T-cell (primary cell): ENCODE results near the gene RPSA. TPM values are rescaled to one million over a fixed set of nuclear protein-coding genes. Genes with fewer than 3 reads are reported as not detected.
"Not testable (repeated sequence)": the region's sequence is repeated elsewhere in the genome, so short reads cannot be mapped to it uniquely, and the experiment has no call there.

ENCODE experiments used
- ATAC-seq, 4 experiments: fragments of 200-7000 bp in 3 of 4; fragments of 150-1000 bp in 1 of 4; cut with Tn5 transposase; replicated peaks in 1 of 4; 1 replicate in 3 of 4; 2 replicates in 1 of 4; pipeline ENCODE4 v1.10.0; 2021; ENCODE audit warnings: moderate library complexity in 3 of 4, mild to moderate bottlenecking in 2 of 4, moderate number of reproducible peaks in 1 of 4
- CTCF ChIA-PET, 2 donors: fragments of 300-600 bp; sonication (Branson Sonifier 250); formaldehyde crosslinking; loops; one replicate each; lab custom pipeline; 2022; ENCODE audit warnings: antibody characterized with exemption in 2 of 2; lab: Charles Lee
- POLR2A ChIA-PET, 2 donors: fragments of 300-600 bp; sonication (Branson Sonifier 250); formaldehyde crosslinking; loops; one replicate each; lab custom pipeline; 2022; ENCODE audit warnings: antibody characterized with exemption in 2 of 2; lab: Charles Lee
- DNase-seq, 35 experiments: peaks; one replicate each; pipeline versions ENCODE4 v3.0.0 to v3.0.0-alpha.2; 2013 to 2023
- H3K27ac ChIP-seq: one replicate; pipeline ENCODE4 v1.5.1; 2013; ENCODE audit warnings: low read length
- H3K27me3 ChIP-seq, 2 experiments: replicated peaks in 1 of 2; 1 replicate in 1 of 2; 2 replicates in 1 of 2; pipeline versions ENCODE4 v1.6.1 to v1.7.0; 2013; ENCODE audit warnings: low read length in 1 of 2, mixed read lengths in 1 of 2; ENCODE audit not compliant: control insufficient read depth in 2 of 2, insufficient read depth in 2 of 2; ENCODE audit errors: extremely low read depth in 1 of 2
- H3K36me3 ChIP-seq, 2 donors: 1 replicate in 1 of 2; 2 replicates in 1 of 2; pipeline versions ENCODE4 v1.6.1 to v1.7.0; 2013; ENCODE audit warnings: low read length in 1 of 2; ENCODE audit not compliant: control insufficient read depth in 2 of 2, insufficient read depth in 1 of 2; ENCODE audit errors: extremely low read depth in 1 of 2
- H3K4me1 ChIP-seq, 2 experiments: 1 replicate in 1 of 2; 2 replicates in 1 of 2; pipeline versions ENCODE4 v1.6.1 to v1.7.0; 2013; ENCODE audit warnings: low read length in 2 of 2, mixed read lengths in 1 of 2; ENCODE audit not compliant: insufficient read depth in 2 of 2, control insufficient read depth in 1 of 2; ENCODE audit errors: extremely low read depth in 1 of 2
- H3K4me3 ChIP-seq, 2 donors: 1 replicate in 1 of 2; 2 replicates in 1 of 2; pipeline versions ENCODE4 v1.5.1 to v1.7.0; 2013; ENCODE audit warnings: mild to moderate bottlenecking in 2 of 2, low read length in 1 of 2, moderate library complexity in 1 of 2; ENCODE audit not compliant: control insufficient read depth in 1 of 2; ENCODE audit errors: extremely low read depth in 1 of 2
- H3K9me3 ChIP-seq: 2 replicates; pipeline ENCODE4 v1.7.0; 2013
- H3K27ac Mint-ChIP-seq, 2 donors: one replicate each; pipeline ENCODE4 v1.8.0; 2020 to 2021; ENCODE audit warnings: mild to moderate bottlenecking in 2 of 2, mixed read lengths in 2 of 2
- H3K27me3 Mint-ChIP-seq, 2 donors: one replicate each; pipeline ENCODE4 v1.8.0; 2021 to 2022; ENCODE audit warnings: mixed read lengths in 2 of 2
- H3K36me3 Mint-ChIP-seq: one replicate; pipeline ENCODE4 v1.8.0; 2021; ENCODE audit warnings: mixed read lengths
- H3K4me1 Mint-ChIP-seq, 3 donors: one replicate each; pipeline ENCODE4 v1.8.0; 2020 to 2022; ENCODE audit warnings: mixed read lengths in 3 of 3, mild to moderate bottlenecking in 1 of 3
- H3K4me3 Mint-ChIP-seq, 3 donors: one replicate each; pipeline ENCODE4 v1.8.0; 2020 to 2022; ENCODE audit warnings: mild to moderate bottlenecking in 3 of 3, mixed read lengths in 3 of 3, moderate library complexity in 3 of 3
- H3K9me3 Mint-ChIP-seq, 3 donors: one replicate each; pipeline ENCODE4 v1.8.0; 2020 to 2022; ENCODE audit warnings: mixed read lengths in 3 of 3
- WGBS: methylation state at CpG from one replicate; pipeline ENCODE4 v1.1.5; 2013; ENCODE audit warnings: missing lambda C conversion rate; ENCODE audit not compliant: insufficient coverage; 5-methylcytosine and 5-hydroxymethylcytosine counted together
- total RNA-seq, 35 experiments: library from RNA in 6 of 35; stranded (reverse) in 6 of 35; fragments of 120-200 nt in 1 of 35; gene quantifications; one replicate each; pipeline versions ENCODE4 v1.2.1 to v1.2.4 and lab custom pipeline; 2013 to 2026

RPSA gene
- total RNA-seq, 5 donors from 2014 or later (not counting 1 experiment from before 2014, with no cell fraction given): 1,722 to 2,107 (median 1,965) TPM

DNA sequence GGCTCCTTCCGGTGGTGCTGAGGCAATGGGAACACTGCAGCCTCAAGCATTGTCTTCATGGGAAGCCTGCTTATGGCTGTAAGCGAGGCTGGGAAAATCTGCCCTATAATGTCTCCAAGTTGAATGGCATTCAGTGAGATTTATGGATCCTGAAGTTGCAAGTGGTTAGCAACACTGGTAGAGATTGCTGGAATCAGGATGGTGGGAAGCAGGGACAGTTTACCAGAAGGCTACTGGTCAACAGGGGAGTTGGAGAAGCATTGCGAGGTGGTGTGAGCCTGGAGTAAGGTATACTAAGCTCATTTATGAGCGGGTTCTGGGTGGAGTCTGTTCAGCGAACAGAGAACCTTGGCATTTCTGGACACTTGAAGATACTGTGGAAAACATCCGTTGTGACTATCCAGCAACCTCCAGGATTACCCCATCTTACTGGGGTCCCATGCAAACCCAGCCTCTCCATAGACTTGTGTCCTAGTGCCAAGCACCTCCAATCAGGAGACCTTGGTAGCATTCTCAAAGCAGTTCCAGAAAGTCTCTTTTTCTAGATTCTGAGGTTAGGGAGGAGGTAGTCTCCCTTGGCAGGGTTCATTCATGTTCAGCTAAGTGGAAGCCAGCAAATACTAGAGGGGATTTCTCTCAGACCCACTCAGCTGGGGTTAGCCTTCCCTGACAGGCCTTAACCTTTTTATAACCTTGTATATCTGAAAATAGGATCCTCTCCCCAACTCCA lies 7.3 kb downstream of the RPSA start:
- H3K36me3 Mint-ChIP-seq: peaks cover 43% of the 10 kb centered on the region
- POLR2A ChIA-PET: no interaction called here

DNA sequence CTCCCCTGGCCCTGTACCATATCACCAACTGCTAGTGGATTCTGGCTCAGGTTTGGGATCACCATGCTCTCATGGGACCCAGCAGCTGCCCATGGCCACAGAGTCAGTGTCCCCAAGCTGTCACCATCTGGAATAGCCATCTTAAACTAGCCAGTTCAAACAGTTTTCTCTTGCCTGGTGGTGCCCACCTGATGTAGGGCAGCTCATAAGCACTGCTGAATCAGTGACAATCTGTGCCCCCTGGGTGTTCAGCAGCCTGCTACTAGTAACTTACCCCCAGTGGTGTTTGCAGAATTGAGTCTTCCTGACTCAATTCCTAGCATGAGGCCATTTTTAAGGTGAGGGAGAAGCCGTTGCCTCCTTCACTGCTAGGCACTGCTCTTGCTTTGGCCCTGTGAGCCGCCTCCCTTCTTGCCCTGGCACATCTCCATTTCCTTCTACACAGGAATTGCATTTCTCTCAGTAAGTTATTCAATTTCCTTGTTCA lies 7.9 kb downstream of the RPSA start:
- ATAC-seq (peak in 3 of 4 experiments; percentile 7 to 22 (median 21)), DNase-seq (no peak)
- Mint-ChIP-seq H3K36me3 (peaks cover 40% of the 10 kb centered on the region), H3K9me3 (no peaks in the 10 kb centered on the region), H3K27ac (peak overlapping the region in 1 of 2 donors; percentile 26), H3K27me3 (no peaks in the 10 kb centered on the region), H3K4me1 (peaks cover 25 to 38% (median 29%) of the 10 kb centered on the region in 3 donors), H3K4me3 (peak overlapping the region in 1 of 3 donors; percentile 17)
- Histone ChIP-seq H3K9me3 (no peaks in the 10 kb centered on the region), H3K27ac (no peak overlapping the region), H3K36me3 (peaks cover 0 to 47% of the 10 kb centered on the region in 2 donors), H3K27me3 (no peaks in the 10 kb centered on the region), H3K4me1 (peaks cover 2 to 10% of the 10 kb centered on the region in 2 experiments), H3K4me3 (no peak overlapping the region)
- 100% methylated on average over 1 of the region's 2 CpGs for WGBS
- CTCF ChIA-PET: interaction anchor here in 1 of 2 donors (1.2 kb wide), 1 partner anchor 32 kb away, joined by 3 read pairs; no protein-coding TSS in a partner anchor
- POLR2A ChIA-PET: no interaction called here

More for the DNA sequence above, 7.3 kb downstream of the RPSA start:
- no peak overlapping the region for H3K4me3 Mint-ChIP-seq
- no peak overlapping the region for H3K4me3 ChIP-seq
- H3K27ac Mint-ChIP-seq: peak overlapping the region in 1 of 2 donors; percentile 31
- H3K27me3 Mint-ChIP-seq: no peaks in the 10 kb centered on the region
- H3K4me1 ChIP-seq: peaks cover 2 to 15% of the 10 kb centered on the region in 2 experiments
- no peaks in the 10 kb centered on the region for H3K27me3 ChIP-seq
- CTCF ChIA-PET: no interaction called here
- no peaks in the 10 kb centered on the region for H3K9me3 ChIP-seq
- H3K4me1 Mint-ChIP-seq: peaks cover 31 to 44% (median 34%) of the 10 kb centered on the region in 3 donors
- no peaks in the 10 kb centered on the region for H3K9me3 Mint-ChIP-seq
- H3K27ac ChIP-seq: no peak overlapping the region
- DNase-seq (no peak), ATAC-seq (peak in 2 of 4 experiments; percentile 14 to 17)
- WGBS: 100% methylated on average over 3 of the region's 6 CpGs
- peaks cover 0 to 53% of the 10 kb centered on the region in 2 donors for H3K36me3 ChIP-seq

DNA sequence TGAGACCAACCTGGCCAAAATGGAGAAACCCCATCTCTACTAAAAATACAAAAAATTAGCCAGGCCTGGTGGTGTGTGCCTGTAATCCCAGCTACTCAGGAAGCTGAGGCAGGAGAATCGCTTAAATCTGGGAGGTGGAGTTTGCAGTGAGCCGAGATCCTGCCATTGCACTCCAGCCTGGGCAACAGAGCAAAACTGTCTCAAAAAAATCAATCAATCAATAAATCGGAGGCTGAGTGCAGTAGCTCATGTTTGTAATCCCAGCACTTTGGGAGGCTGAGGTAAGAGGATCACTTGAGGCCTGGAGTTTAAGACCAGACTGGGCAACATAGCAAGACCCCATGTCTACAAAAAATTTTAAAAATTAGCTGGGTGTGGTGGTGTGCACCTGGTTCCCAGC lies 8.8 kb downstream of the RPSA start:
- H3K27me3 Mint-ChIP-seq, H3K27ac Mint-ChIP-seq, H3K4me1 ChIP-seq, H3K27me3 ChIP-seq, H3K27ac ChIP-seq, H3K4me3 ChIP-seq, ATAC-seq, H3K4me3 Mint-ChIP-seq, H3K9me3 Mint-ChIP-seq, H3K9me3 ChIP-seq, DNase-seq, POLR2A ChIA-PET: not testable (repeated sequence)
- Mint-ChIP-seq H3K4me1 (peaks cover 17 to 29% (median 21%) of the 10 kb centered on the region in 3 donors), H3K36me3 (peaks cover 35% of the 10 kb centered on the region)
- H3K36me3 ChIP-seq: peaks cover 0 to 40% of the 10 kb centered on the region in 2 donors
- CTCF ChIA-PET: interaction anchor here (0.7 to 1.6 kb wide), 4 partner anchors 9 to 302 kb away, joined by 3 to 4 read pairs (median 4); partner anchors contain the start of gene RPSA (in 1 of the 2)
- no CpG with 5 or more reads among the region's 3 CpGs for WGBS

DNA sequence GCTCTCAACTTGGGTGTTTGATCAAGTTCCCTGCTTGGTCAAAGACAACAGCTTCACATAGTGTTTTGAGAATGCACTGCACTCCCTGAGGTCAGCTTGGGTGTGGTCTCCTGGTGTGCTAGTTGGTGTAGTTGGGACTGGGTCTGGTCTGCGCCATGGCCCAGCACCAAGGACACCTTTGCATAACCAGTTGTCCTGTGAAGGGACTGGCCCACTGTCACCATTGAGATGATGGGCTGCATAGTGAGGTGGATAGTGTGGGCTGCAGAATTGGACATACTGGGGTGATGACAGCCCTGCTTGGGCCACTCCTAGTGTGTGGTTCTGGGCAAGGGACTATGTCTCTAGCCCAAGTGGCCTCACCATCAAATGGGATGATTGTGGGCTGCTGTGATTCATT lies 9.5 kb downstream of the RPSA start:
- no peaks in the 10 kb centered on the region for H3K27me3 Mint-ChIP-seq
- Histone ChIP-seq H3K27ac (no peak overlapping the region), H3K27me3 (no peaks in the 10 kb centered on the region), H3K36me3 (peaks cover 0 to 33% of the 10 kb centered on the region in 2 donors), H3K9me3 (no peaks in the 10 kb centered on the region), H3K4me1 (peaks cover 0 to 4% of the 10 kb centered on the region in 2 experiments), H3K4me3 (no peak overlapping the region)
- POLR2A ChIA-PET: interaction anchor here in 1 of 2 donors (0.7 kb wide), 1 partner anchor 10 kb away, joined by 3 read pairs; no protein-coding TSS in a partner anchor
- H3K4me1 Mint-ChIP-seq: peaks cover 12 to 23% (median 15%) of the 10 kb centered on the region in 3 donors
- DNase-seq (no peak), ATAC-seq (peak in 1 of 4 experiments; percentile 22)
- peak overlapping the region; percentile 46 to 55 for H3K27ac Mint-ChIP-seq
- H3K4me3 Mint-ChIP-seq: no peak overlapping the region
- no peaks in the 10 kb centered on the region for H3K9me3 Mint-ChIP-seq
- CTCF ChIA-PET: interaction anchor here (0.6 to 1.6 kb wide), 6 partner anchors 8 to 406 kb away, joined by 3 to 11 read pairs (median 4); partner anchors contain the start of gene RPSA (in 1 of the 2)
- WGBS: 100% methylated on average over 1 of the region's 1 CpG
- peaks cover 36% of the 10 kb centered on the region for H3K36me3 Mint-ChIP-seq

DNA sequence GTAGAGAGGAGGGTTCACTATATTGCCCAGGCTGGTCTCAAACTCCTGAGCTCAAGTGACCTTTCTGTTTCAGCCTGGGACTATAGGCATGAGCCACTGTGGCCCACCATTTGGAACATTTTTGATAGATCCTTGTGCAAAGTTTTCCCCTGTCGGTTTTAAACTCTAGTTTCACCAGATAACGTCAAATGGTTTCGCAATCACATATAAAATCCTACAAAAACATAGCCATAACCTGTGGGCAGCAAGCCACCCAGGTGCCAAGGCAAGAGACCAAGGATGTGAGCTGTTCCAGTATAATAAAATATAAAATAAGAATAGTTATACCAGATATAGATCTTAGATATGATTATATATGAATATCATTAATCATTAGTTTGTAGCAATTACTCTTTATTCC lies 10.5 kb downstream of the RPSA start:
- POLR2A ChIA-PET, H3K4me1 ChIP-seq, H3K27ac ChIP-seq, H3K4me3 ChIP-seq, H3K27me3 ChIP-seq, ATAC-seq, H3K9me3 ChIP-seq, H3K27ac Mint-ChIP-seq, H3K9me3 Mint-ChIP-seq, DNase-seq, H3K27me3 Mint-ChIP-seq, H3K4me3 Mint-ChIP-seq: not testable (repeated sequence)
- H3K36me3 Mint-ChIP-seq: peaks cover 36% of the 10 kb centered on the region
- H3K36me3 ChIP-seq: peaks cover 0 to 23% of the 10 kb centered on the region in 2 donors
- CTCF ChIA-PET: interaction anchor here (1.6 kb wide), 2 partner anchors 9 to 10 kb away, joined by 4 to 7 read pairs; partner anchors contain the start of gene RPSA (in 1 of the 2)
- whole genome bisulfite sequencing: no CpG with 5 or more reads among the region's 3 CpGs
- H3K4me1 Mint-ChIP-seq: peaks cover 3 to 15% (median 8%) of the 10 kb centered on the region in 3 donors

DNA sequence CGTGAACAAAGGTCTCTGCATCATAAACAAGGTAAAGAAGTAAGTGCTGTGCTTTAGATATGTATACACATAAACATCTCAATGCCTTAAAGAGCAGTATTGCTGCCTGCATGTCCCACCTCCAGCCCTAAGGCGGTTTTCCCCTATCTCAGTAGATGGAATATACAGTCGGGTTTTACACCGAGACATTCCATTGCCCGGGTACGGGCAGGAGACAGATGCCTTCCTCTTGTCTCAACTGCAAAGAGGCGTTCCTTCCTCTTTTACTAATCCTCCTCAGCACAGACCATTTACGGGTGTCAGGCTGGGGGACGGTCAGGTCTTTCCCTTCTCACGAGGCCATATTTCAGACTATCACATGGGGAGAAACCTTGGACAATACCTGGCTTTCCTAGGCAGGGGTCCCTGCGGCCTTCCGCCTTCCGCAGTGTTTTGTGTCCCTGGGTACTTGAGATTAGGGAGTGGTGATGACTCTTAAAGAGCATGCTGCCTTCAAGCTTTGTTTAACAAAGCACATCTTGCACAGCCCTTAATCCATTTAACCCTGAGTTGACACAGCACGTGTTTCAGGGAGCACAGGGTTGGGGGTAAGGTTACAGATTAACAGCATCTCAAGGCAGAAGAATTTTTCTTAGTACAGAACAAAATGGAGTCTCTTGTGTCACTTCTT lies 12.2 kb downstream of the RPSA start:
- H3K27ac ChIP-seq, H3K27ac Mint-ChIP-seq, H3K36me3 ChIP-seq, POLR2A ChIA-PET, H3K4me1 ChIP-seq, H3K9me3 Mint-ChIP-seq, CTCF ChIA-PET, H3K27me3 Mint-ChIP-seq, DNase-seq, H3K4me3 ChIP-seq, H3K9me3 ChIP-seq, H3K27me3 ChIP-seq, ATAC-seq, H3K4me3 Mint-ChIP-seq: not testable (repeated sequence)
- WGBS: no CpG with 5 or more reads among the region's 14 CpGs
- peaks cover 3 to 15% (median 5%) of the 10 kb centered on the region in 3 donors for H3K4me1 Mint-ChIP-seq
- H3K36me3 Mint-ChIP-seq: peaks cover 23% of the 10 kb centered on the region
